HG02852 (cell line): Measurements from ENCODE around the gene NUF2.
"Not testable (repeated sequence)": the region's sequence is repeated elsewhere in the genome, so short reads cannot be mapped to it uniquely, and the experiment has no call there.

ENCODE experiments used
- ATAC-seq: cut with Tn5 transposase; IDR thresholded peaks from one replicate; pipeline ENCODE4 v1.9.1; 2021; ENCODE audit warnings: mild to moderate bottlenecking, moderate library complexity; ENCODE audit not compliant: unreplicated experiment

The NUF2 gene

GRCh38 chr1:163331116-163331515 lies 9.4 kb downstream of the NUF2 start:
- ATAC-seq, result no peak

- ATAC-seq, result no peak
Observed at GRCh38 chr1:163335216-163335615, 13.5 kb downstream of the NUF2 start.

GRCh38 chr1:163337631-163338030 lies 15.9 kb downstream of the NUF2 start:
- ATAC-seq, result no peak

- no peak for ATAC-seq
Observed at GRCh38 chr1:163346326-163346870, 24.6 kb downstream of the NUF2 start.

GRCh38 chr1:163347106-163347505 lies 25.4 kb downstream of the NUF2 start:
- no peak for ATAC-seq

- ATAC-seq, result no peak
Observed at GRCh38 chr1:163351912-163352311, 30.2 kb downstream of the NUF2 start.

GRCh38 chr1:163357378-163357777 lies 35.6 kb downstream of the NUF2 start:
- ATAC-seq, result no peak

- not testable (repeated sequence) for ATAC-seq
Observed at GRCh38 chr1:163358172-163358571, 36.4 kb downstream of the NUF2 start.

- peak; percentile 66 for ATAC-seq
Observed at GRCh38 chr1:163361123-163361934, 39.6 kb downstream of the NUF2 start.

- ATAC-seq, result no peak
Observed at GRCh38 chr1:163365186-163365585, 43.4 kb downstream of the NUF2 start.

GRCh38 chr1:163366555-163366954 lies 44.8 kb downstream of the NUF2 start:
- ATAC-seq, result no peak

- ATAC-seq, result no peak
Observed at GRCh38 chr1:163367721-163368120, 46.0 kb downstream of the NUF2 start.

- ATAC-seq, result no peak
Observed at GRCh38 chr1:163372576-163372975, 50.8 kb downstream of the NUF2 start.

- ATAC-seq, result no peak
Observed at GRCh38 chr1:163378554-163378953, 56.8 kb downstream of the NUF2 start.

- no peak for ATAC-seq
Observed at GRCh38 chr1:163379801-163380200, 58.0 kb downstream of the NUF2 start.

GRCh38 chr1:163381487-163382184 lies 59.9 kb downstream of the NUF2 start:
- no peak for ATAC-seq

GRCh38 chr1:163382395-163382794 lies 60.6 kb downstream of the NUF2 start:
- ATAC-seq, result no peak

GRCh38 chr1:163387146-163387545 lies 65.4 kb downstream of the NUF2 start:
- ATAC-seq, result no peak

- ATAC-seq, result no peak
Observed at GRCh38 chr1:163388970-163389369, 67.2 kb downstream of the NUF2 start.

- ATAC-seq, result no peak
Observed at GRCh38 chr1:163395790-163396189, 74.0 kb downstream of the NUF2 start.

GRCh38 chr1:163397451-163398200 lies 75.9 kb downstream of the NUF2 start:
- ATAC-seq, result no peak
